ENCODE results near the gene MAZ. TPM values are rescaled to one million over a fixed set of nuclear protein-coding genes. Genes with fewer than 3 reads are reported as not detected.

MAZ gene
- total RNA-seq, 1 donor from 2014 or later, result 304 TPM

GRCh38 chr16:29794231-29794710 lies 12.1 kb upstream of the MAZ start:
- DNase-seq (ENCODE audit: extremely low spot score, unreplicated experiment), result no peak
- Mint-ChIP-seq H3K4me3 (ENCODE audit: unreplicated experiment) (no peak overlapping the region), H3K36me3 (ENCODE audit: unreplicated experiment) (peaks cover 5% of the 10 kb centered on the region), H3K4me1 (ENCODE audit: unreplicated experiment) (peaks cover 28% of the 10 kb centered on the region), H3K27ac (ENCODE audit: unreplicated experiment) (no peak overlapping the region), H3K9me3 (ENCODE audit: unreplicated experiment) (no peaks in the 10 kb centered on the region), H3K27me3 (ENCODE audit: unreplicated experiment) (no peaks in the 10 kb centered on the region)
- TF ChIP-seq, protein P1, sequence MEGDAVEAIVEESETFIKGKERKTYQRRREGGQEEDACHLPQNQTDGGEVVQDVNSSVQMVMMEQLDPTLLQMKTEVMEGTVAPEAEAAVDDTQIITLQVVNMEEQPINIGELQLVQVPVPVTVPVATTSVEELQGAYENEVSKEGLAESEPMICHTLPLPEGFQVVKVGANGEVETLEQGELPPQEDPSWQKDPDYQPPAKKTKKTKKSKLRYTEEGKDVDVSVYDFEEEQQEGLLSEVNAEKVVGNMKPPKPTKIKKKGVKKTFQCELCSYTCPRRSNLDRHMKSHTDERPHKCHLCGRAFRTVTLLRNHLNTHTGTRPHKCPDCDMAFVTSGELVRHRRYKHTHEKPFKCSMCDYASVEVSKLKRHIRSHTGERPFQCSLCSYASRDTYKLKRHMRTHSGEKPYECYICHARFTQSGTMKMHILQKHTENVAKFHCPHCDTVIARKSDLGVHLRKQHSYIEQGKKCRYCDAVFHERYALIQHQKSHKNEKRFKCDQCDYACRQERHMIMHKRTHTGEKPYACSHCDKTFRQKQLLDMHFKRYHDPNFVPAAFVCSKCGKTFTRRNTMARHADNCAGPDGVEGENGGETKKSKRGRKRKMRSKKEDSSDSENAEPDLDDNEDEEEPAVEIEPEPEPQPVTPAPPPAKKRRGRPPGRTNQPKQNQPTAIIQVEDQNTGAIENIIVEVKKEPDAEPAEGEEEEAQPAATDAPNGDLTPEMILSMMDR (IDR thresholded peaks at IDR 0.05), result no peak

DNA sequence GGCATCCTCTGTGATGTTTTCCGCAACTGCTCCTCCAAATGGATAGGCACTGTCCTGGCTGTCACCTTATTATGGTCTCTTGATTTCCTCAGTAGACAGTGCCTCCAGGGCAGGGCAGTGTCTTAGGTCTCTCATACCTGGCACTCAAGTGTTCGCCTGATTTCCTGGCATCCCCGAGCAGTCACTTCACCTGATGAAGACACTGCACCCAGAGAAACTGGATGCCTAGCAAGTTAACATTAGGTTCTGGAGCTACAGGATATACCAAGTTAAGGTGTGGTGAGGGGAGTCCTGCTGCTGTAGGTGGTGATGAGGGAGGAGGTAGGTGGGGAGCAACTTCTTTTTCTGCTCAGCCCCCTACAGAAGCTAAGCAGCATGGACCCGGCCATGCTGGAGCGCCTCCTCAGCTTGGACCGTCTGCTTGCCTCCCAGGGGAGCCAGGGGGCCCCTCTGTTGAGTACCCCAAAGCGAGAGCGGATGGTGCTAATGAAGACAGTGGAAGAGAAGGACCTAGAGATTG lies 3.9 kb upstream of the MAZ start:
- Mint-ChIP-seq H3K27ac (ENCODE audit: unreplicated experiment) (no peak overlapping the region), H3K4me3 (ENCODE audit: unreplicated experiment) (no peak overlapping the region), H3K4me1 (ENCODE audit: unreplicated experiment) (peaks cover 10% of the 10 kb centered on the region), H3K9me3 (ENCODE audit: unreplicated experiment) (no peaks in the 10 kb centered on the region), H3K36me3 (ENCODE audit: unreplicated experiment) (no peaks in the 10 kb centered on the region), H3K27me3 (ENCODE audit: unreplicated experiment) (no peaks in the 10 kb centered on the region)
- DNase-seq (ENCODE audit: extremely low spot score, unreplicated experiment), result no peak
- TF ChIP-seq, protein P1 (IDR thresholded peaks at IDR 0.05), result no peak

DNA sequence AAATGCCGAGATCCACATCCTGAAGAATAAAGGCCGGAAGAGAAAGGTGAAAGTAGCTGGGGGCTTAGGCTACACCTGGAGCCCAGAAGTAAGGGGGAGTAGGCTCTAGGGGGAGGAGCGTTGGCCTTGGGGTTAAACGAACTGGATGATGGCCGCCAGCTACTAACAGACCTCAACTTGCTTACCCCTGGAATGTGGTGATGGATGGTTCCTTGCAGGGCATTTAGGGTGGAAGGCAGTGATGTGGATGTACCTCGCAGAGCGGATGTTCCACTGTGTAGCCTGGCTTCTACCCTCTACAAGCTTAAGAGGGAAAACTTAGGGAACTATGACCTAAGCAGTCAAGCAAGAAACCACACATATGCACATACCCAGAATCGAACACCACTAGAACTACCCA lies 2.3 kb upstream of the MAZ start:
- Mint-ChIP-seq H3K9me3 (ENCODE audit: unreplicated experiment) (no peaks in the 10 kb centered on the region), H3K27me3 (ENCODE audit: unreplicated experiment) (no peaks in the 10 kb centered on the region), H3K4me1 (ENCODE audit: unreplicated experiment) (peaks cover 25% of the 10 kb centered on the region), H3K4me3 (ENCODE audit: unreplicated experiment) (peak overlapping the region; percentile 100), H3K36me3 (ENCODE audit: unreplicated experiment) (no peaks in the 10 kb centered on the region), H3K27ac (ENCODE audit: unreplicated experiment) (peak overlapping the region; percentile 100)
- TF ChIP-seq, protein P1 (IDR thresholded peaks at IDR 0.05), result no peak
- DNase-seq (ENCODE audit: extremely low spot score, unreplicated experiment), result no peak

DNA sequence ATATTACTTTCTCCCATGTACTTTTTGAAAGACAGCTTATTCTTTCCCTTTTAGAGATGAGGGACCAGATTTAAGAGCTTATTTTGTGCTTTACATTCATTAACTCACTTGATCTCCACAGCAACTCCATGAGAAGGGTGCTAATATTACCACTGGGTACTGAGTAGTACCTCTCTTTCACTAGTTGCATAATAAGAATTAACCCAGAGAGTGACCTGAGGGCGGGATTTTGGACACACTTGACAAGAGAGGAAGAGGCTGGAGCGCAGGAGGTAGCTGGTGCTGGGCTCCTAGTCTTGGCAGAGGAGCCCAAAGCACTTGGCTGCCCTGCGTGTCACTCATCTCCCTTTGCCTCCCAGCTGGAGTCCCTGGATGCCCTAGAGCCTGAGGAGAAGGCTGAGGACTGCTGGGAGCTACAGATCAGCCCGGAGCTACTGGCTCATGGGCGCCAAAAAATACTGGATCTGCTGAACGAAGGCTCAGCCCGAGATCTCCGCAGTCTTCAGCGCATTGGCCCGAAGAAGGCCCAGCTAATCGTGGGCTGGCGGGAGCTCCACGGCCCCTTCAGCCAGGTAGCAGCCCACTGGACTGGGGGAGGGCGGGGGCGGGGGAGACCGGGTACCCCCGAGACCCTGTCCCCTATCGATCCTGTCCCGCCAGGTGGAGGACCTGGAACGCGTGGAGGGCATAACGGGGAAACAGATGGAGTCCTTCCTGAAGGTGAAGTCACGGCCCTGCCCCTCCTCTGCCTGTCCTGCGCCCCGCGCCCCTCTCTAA lies 1.7 kb upstream of the MAZ start:
- Mint-ChIP-seq H3K4me3 (ENCODE audit: unreplicated experiment) (peak overlapping the region; percentile 100), H3K27me3 (ENCODE audit: unreplicated experiment) (no peaks in the 10 kb centered on the region), H3K36me3 (ENCODE audit: unreplicated experiment) (no peaks in the 10 kb centered on the region), H3K4me1 (ENCODE audit: unreplicated experiment) (peaks cover 27% of the 10 kb centered on the region), H3K9me3 (ENCODE audit: unreplicated experiment) (no peaks in the 10 kb centered on the region), H3K27ac (ENCODE audit: unreplicated experiment) (peak overlapping the region; percentile 100)
- no peak for DNase-seq (ENCODE audit: extremely low spot score, unreplicated experiment)
- TF ChIP-seq, protein P1 (IDR thresholded peaks at IDR 0.05), result no peak

Measured in osteocyte (in vitro differentiated cells).